NB4 (cell line): ENCODE measurements around the gene ISL1.

Experiments
- DNase-seq: peaks from one replicate; pipeline ENCODE4 v3.0.0; 2010; ENCODE audit warnings: low read depth
- H3K4me3 ChIP-seq: one replicate; pipeline ENCODE4 v1.5.1; 2011; ENCODE audit warnings: mild to moderate bottlenecking, low read depth, low read length, moderate library complexity
- MYC ChIP-seq: IDR thresholded peaks from 2 replicates; pipeline ENCODE4 v1.6.1; 2011; ENCODE audit warnings: low read depth, low read length
- POLR2A ChIP-seq: IDR thresholded peaks from 2 replicates; pipeline ENCODE4 v1.6.1; 2011; ENCODE audit warnings: mild to moderate bottlenecking; ENCODE audit not compliant: insufficient read length; ENCODE audit errors: extremely low read depth
- TF ChIP-seq, protein P1 (sequence below): IDR thresholded peaks from one replicate; pipeline ENCODE4 v1.5.1; 2012; ENCODE audit warnings: low read depth, low read length
- TF ChIP-seq, protein P2 (sequence below): IDR thresholded peaks from 2 replicates; pipeline ENCODE4 v1.6.1; 2011; ENCODE audit warnings: low read depth, low read length

ISL1 gene

DNA sequence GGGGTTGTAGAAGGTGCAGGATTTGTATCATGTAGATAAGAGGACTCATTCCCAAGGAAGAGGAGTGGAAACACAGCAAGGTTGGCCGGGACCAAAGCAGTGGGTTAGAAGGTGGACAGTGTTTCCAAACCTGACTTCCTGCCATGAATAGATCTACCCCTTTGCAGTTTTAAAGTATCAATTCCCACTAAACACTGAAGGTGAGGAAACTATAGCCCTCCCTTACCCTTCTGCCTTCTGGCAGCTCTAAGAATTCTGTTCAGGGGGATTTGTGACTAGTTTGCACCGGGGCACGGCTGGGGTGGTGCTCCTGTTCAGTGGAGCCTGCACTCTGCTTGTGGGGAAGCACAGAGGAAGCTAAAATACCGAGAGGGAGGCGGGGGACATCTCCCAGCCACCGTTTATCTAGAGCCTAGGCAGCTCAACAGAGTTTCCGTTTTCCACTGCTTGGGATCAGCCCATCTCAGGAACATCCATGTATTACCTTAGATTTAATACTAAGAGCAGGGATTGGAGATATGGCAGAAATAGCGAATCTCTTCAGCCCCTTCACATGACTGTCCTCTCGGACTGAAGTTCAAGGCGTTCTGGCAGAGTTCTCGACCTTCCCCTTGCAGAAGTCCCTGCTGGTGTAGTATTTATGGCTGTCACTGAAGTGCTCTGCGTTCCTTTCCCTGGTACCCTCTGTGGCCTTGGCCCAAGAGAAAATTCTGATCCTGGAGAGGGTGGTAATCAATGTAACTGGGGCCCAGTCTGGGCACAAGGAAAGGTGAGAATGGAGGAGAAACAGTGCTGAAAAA lies 5.4 kb downstream of the ISL1 start:
- no peak for TF ChIP-seq MYC
- TF ChIP-seq, protein P1, sequence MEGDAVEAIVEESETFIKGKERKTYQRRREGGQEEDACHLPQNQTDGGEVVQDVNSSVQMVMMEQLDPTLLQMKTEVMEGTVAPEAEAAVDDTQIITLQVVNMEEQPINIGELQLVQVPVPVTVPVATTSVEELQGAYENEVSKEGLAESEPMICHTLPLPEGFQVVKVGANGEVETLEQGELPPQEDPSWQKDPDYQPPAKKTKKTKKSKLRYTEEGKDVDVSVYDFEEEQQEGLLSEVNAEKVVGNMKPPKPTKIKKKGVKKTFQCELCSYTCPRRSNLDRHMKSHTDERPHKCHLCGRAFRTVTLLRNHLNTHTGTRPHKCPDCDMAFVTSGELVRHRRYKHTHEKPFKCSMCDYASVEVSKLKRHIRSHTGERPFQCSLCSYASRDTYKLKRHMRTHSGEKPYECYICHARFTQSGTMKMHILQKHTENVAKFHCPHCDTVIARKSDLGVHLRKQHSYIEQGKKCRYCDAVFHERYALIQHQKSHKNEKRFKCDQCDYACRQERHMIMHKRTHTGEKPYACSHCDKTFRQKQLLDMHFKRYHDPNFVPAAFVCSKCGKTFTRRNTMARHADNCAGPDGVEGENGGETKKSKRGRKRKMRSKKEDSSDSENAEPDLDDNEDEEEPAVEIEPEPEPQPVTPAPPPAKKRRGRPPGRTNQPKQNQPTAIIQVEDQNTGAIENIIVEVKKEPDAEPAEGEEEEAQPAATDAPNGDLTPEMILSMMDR, result no peak
- no peak for DNase-seq
- no peak overlapping the region for H3K4me3 ChIP-seq

DNA sequence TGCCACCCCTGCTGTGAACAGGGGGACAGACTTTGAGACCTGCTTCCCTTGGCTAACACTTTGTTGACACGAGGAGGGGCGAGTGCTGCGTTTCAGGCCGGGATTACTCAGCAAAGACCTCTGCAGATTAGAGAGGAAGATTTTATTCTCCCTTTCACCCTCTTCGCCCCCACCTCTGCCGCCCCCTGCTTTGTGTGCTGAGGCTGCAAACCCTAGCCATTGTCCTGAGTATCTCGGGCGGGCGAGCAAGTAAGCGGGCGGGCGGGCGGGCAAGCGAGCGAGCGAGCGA lies 6.0 kb downstream of the ISL1 start:
- TF ChIP-seq, protein P2, sequence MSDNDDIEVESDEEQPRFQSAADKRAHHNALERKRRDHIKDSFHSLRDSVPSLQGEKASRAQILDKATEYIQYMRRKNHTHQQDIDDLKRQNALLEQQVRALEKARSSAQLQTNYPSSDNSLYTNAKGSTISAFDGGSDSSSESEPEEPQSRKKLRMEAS, result no peak
- TF ChIP-seq MYC (no peak), POLR2A (no peak)
- TF ChIP-seq, protein P1, result no peak
- DNase-seq, result no peak
- H3K4me3 ChIP-seq, result no peak overlapping the region

DNA sequence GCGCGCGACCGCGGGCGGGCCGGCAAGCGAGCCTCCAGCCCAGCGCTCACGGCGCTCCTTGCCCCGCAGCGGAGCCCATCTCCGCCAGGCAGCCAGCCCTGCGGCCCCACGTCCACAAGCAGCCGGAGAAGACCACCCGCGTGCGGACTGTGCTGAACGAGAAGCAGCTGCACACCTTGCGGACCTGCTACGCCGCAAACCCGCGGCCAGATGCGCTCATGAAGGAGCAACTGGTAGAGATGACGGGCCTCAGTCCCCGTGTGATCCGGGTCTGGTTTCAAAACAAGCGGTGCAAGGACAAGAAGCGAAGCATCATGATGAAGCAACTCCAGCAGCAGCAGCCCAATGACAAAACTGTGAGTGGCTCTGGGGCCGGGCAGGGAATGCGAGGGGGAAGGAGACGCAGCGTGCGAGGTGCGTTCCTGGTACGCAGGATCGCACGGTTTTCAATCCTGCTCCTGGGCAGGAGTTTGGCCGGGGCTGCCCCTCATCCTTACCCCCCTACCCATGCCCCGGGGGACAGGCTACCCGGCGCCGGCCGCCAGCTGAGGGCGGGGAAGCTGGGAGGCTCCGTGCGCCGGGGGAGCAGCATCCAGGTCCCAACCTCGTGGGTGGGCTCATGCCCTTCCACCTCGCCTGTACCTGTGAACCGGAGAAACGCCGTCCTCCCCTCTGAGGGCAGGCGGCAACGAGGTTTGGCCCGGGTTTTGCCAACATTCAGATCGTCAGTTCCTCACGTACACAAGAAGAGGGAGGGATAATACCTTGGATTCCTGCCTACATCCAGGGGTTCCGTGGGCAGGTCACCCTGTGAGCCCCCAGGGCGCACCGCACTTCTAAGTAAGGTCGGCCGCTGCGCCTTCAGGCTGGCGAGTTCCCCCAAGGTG lies 6.6 kb downstream of the ISL1 start:
- DNase-seq, result no peak
- TF ChIP-seq MYC, result no peak
- TF ChIP-seq, protein P2, result no peak
- TF ChIP-seq POLR2A, result no peak
- TF ChIP-seq, protein P1, result no peak
- no peak overlapping the region for H3K4me3 ChIP-seq

DNA sequence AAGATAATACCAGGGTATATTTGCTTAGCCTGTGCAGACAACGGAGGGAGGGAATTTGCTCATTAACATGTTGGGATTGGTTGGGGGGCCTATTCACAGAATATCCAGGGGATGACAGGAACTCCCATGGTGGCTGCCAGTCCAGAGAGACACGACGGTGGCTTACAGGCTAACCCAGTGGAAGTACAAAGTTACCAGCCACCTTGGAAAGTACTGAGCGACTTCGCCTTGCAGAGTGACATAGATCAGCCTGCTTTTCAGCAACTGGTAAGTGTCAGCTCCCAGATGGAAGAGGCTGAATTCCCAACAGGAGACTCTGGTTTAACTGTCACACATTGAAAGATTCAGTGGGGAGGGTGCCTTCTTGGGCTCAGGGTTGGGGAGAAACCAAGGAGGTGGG lies 7.9 kb downstream of the ISL1 start:
- TF ChIP-seq POLR2A (no peak), MYC (no peak)
- TF ChIP-seq, protein P2, result no peak
- TF ChIP-seq, protein P1, result no peak
- no peak for DNase-seq
- H3K4me3 ChIP-seq, result no peak overlapping the region

DNA sequence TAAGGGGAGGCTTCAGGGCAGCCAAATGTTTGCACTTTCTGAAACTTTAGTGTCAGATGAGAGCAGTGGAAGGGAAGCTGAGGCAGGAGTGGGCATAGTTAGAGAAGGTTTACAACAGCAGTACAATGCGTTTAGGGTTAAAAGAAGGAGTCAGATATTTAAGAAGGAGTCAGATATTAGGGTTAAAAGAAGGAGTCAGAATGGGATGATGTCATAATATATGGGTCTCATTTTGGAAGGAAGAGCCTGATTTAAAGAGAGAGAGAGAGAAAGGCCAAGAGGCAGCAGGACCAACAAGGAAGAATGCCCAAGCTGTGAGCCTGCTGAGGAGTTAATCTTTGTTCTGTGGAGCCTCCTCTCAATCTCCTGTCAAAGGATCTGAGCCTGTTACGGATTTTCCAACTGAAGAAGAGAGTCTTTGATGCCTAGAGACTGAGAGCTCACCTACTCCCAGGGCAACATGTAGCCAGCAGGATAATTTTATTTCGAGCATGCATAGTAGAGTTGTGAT lies 9.5 kb downstream of the ISL1 start:
- H3K4me3 ChIP-seq, result no peak overlapping the region
- DNase-seq, result no peak
- no peak for TF ChIP-seq MYC
- TF ChIP-seq, protein P2, result no peak

DNA sequence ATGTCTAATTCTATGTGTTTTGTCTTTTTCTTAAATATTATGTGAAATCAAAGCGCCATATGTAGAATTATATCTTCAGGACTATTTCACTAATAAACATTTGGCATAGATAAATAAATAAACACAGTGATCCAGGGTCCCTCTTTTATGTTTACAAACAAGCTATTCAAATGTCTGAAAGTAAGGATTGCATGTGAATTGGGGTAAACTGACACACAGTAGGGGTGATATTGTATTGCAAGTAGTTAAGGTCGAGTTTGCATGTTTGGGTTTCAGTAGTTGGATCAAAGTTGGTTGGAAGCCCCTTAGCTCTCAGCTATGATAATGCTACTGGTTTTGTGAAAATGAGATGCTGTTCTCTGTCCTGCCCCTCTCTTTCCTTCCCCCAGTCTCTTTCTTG lies 11.4 kb downstream of the ISL1 start:
- TF ChIP-seq, protein P1, result no peak
- no peak for TF ChIP-seq MYC
- no peak for TF ChIP-seq POLR2A
- TF ChIP-seq, protein P2, result no peak
- H3K4me3 ChIP-seq, result no peak overlapping the region
- no peak for DNase-seq
